ENCODE results near the gene CLCF1.

The CLCF1 gene

DNA sequence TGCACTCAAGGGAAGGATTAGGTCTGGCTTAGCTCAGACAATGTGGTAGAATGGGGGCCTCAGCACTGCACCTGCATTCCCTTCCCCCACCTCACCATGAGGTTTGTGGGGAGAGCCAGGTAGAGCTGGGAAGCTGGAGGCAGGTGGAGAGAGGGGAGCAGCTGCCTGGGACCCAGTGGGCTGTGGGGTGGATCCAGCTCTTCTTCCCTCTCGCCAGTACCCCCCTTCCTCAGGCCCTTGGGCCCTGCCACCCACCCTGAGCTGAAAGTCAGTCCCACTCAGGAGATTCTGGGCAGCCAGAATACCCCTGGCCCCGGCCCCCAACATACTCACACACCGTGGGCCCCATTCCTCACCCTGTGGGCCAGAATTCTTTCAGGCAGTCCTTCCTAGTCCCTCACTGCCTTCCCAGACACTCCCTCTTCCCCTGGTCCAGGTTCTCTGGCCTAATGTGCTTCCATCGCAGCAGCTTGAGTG lies 17.0 kb downstream of the CLCF1 start:
- no peak for DNase-seq

DNA sequence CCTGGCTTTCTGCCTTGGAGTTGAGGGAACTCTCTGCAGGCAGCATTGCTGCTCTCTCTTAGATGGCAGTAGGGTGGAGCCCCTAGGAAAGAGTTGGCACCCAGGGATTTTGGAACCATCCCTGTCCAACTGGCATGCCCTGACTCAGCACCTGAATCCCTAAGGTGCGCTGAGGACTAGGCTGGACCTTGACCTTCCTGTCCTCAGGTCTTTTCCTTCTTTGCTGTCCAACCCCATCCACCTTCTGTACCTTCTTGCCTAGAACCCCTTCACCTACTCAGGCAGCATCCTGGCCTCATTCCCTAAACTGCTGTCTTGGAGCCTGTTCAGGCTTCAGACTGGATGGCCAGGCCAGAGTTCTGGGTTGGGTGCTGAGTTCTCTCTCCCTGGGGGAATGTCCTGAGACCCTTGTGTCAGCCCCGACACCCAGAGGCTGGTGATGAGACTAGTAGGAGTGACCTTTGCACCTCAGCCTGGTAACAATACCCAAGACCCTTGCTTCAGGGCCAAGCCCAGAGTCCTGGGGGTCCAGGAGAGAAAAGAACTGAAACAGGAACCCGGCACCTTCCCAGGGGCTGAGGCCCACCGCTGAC lies 17.5 kb downstream of the CLCF1 start:
- no peak for DNase-seq

DNA sequence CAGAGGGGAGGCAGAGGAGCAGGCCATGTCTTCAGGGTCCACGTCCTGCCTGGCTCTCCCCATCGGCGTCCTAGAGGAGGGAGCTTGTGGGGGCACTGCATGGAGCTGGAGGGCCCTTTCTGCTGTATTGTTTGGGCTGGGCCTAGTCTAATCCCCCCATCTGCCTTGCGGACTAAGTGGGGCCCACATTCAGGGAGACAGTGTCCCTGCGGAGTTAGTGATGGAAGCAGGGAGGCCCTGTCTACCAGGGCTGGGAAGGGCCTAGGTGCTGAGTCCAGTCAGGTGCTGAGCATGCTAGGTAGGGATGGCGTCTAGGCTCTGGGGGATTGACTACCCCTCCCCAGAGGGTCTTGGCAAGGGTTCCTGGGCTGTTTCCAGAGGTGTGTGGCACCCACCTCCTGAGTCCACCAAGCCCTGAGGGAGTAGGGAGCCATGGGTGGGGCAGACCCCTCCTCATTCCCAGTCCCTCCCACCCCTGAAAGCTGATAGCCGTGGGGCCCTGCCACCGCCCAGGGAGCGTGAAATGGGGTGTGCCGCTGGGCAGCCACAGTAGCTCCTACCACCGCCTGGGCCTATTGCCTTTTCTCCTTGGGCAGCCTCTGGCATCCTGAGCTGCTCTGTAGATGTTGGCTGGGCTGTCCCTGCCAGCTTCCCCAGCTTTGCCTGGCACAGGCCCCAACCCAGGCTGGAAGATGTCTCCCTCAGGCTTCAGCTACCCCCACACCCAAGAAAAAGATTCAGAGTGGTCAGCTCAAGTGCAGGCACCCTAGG lies 18.2 kb downstream of the CLCF1 start:
- no peak for DNase-seq

DNA sequence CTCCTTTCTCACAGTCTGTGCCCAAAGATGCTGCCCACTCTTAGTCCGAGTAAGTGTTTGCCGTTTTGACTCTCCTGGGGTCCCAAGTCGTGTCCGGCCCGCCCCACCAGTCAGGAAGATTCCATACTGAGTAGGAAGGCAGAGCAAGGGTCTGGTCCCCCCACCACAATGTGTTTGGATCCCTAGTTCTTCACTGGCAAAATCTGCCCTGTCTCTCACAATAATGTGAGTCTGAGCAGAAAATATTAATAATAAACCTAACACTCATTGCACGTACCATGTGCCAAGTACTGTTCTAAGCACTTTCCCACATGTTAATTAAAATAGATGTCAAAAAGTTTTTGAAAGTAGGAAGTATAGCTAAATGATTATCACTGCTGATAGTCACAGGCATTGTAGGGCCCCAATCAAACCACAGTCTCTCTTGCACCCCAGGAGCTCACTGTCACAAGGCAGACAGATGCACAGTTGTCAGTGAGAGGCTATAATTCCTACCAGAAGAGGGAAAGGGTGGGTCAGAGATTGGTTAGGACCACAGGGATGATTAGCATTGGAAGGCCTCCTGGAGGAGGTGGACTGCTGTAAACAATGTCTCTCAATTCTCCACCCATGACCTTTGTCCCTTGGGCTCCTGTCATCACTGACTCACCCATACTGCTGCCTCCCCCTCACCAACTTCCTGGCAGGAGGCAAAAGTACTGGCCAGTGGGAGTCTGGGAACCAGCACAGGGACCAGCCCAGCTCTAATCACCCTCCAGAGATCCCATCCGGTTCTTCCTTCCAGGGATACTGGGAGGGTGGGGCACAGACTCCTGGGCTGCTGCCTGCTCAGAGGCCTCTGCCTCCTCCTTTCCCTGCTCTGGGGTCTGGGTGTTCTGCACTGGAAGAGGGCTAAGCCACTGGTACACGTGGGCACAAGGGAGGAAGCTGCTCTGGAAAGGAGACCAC lies 19.0 kb downstream of the CLCF1 start:
- DNase-seq, result no peak

DNA sequence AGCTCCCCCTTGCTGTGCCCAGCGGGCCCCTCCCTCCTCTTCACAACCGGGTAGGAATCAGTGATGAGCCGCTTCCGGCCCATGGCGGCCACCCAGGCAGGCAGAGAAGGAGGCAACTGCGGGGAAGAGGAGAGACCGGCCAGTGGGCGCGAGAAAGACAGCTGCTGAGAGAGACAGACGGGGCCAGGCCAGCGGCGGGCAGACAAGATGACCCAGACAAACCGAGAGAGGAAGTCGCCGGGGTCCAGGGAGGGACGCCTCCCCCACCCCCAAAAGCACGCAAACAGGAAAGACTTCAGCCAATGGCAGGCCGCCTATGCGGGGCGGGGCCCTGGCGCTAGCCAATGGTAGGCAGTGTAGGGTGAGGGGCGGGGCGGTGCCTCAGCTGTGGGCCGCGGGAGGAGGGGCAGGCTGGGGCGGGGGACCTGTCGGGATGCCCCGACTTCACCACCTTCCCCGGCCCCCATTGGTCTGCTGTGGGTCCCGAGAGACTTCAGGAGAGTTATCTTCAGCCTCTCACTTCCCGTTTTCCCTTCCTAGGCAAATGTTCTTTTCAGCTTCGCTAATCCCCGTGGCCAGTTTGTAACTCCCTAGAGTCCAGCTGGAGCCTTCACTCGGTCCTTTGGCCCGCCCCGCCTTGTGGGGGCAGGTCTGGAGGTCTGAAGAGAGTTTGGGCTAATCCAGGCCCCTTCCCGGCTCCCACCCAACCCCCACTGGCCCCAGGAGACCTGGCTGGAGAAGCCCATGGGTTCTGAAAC lies 19.9 kb downstream of the CLCF1 start, which contains the start of gene POLD4:
Gene POLD4, minus strand, starts transcription at position 230 of the 758 bp plus-strand sequence. Its CDS starts 147 bp downstream, at position 83.
- peak; percentile 88 to 91 for DNase-seq

DNA sequence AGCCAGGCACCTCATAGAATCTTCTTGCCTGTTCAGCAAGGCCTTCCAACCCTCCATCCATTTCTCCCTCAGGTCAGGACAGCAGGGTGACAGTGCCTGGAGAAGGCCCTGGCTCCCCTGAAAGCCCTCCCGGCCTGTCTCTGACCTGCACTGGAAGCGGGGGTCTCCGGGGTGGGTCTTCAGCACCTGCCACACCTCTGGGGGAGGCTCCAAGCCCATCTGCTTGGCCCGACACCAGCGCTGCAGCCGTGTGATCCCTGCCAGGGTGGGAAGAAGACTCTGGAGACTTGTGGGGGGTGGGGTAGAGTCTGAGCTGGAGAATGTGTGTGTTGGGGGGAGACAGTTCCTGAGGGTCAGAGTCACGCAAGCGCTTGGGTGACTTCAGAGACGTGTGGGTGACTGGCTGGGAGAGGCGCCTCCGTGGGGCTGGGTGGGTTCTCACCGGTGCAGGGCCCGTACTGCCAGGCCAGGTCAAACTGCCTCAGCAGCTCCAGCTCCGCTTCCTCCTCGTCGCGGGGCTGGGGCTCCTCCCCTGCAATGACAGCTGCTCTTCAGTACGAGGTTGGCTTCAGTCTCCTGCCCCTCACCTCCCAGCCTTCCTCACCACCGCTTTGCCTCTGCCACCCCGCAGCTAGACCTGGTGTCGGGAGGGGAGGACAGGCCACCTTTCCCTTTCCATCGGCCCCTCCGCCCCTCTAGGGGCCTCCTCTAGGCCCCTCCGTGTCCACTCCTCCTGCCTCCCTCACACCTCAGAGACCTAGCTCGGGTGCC lies 20.7 kb downstream of the CLCF1 start:
- DNase-seq, result peak in 1 of 2 donors; percentile 68

DNA sequence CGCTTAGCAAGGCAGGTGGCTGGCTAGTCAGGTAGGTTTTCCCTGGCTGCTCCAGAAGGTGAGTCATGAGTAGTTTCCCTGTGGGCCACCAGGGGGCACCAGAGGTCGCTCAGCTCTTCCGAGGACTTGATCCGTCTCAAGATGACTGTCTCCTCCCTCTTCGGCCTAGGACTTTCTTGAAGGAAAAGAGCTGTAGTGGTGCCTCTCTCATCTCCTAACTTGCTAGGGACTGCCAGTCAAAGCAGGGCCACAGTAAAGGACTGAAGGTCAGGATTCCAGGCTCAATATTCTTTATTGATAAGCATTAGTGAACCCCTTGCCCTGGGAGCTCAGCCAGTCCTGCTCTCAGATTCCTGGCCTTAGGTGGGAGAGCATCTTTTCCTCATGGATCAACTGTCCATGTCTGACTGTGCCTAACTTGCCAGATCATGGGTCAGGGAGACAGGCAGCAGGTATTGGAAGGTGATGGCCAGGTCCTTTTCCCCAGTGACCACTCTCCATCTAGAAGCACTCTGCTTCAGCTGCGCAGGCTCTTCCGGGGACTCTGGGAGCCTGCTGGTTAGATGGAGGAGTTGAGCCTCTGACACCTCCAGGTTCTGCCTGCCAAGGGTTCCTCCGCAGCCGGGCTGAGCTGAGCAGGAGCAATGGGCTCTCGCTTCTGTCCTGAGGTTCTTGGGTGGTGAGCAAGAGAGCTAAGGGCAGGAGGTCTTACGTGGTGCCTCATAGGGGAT lies 22.0 kb downstream of the CLCF1 start:
- peak; percentile 35 to 67 for DNase-seq

DNA sequence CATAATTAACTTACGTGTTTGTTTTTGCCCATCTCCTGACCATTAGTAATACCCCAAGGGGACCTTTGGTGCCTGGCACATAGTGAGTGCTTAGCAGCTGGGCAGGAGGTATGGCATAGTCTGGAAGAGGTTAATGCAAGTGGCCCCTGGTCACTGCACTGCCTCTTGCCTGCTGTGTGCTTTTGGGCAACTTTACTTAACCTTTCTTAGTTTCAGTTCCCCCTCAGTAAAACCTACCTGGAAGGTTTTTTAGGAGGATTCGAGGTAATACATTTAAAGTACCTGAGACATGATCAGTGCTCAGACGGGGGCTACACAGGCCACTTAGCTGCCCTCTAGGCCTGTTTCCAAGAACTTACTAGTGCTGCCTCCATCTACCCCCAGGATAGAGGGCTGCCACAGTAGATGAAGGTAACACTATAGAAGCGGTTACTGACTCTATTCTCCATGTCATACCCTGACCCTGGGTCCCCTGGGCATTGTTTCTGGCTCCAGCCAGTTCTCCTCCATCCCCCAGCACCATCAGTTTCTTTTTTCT lies 23.4 kb downstream of the CLCF1 start:
- no peak for DNase-seq

DNA sequence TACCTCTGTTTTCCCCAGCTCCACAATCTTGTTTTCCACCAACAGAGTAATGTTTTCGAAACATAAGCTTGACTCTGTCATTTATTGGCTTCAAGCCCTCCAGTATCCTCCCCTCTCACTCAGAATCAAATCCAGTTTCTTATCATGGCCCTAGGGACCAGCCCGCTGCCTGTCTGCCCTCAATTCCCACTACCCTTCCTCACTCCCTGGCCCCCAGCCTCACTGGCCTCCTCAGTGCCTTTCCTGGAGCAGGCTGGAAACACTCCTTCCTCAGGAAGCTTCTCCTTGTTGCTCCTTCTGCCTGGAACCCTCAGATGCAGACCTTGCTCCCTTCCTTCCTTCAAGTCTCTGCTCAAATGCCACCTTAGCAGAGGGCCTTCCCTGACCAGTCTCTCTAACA lies 23.9 kb downstream of the CLCF1 start:
- DNase-seq, result no peak

DNA sequence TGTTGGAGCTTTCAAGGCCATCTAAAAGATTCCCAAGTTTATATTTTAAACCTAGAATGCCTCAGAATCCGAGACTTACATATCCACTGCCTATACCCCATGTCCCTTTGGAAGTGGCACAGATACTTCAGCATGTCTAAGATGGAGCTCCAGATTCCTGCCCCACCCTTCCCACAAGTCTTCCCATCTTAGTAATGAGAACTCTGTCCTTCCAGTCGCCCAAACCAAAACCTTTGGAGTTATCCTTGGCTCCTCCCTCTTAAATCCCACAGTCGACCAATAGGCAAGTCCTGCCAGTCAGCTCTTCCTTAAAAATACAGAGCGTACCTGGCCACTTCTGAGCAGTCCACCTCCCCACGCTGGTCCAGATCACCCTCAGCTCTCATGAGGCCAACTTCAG lies 24.4 kb downstream of the CLCF1 start:
- no peak for DNase-seq

DNA sequence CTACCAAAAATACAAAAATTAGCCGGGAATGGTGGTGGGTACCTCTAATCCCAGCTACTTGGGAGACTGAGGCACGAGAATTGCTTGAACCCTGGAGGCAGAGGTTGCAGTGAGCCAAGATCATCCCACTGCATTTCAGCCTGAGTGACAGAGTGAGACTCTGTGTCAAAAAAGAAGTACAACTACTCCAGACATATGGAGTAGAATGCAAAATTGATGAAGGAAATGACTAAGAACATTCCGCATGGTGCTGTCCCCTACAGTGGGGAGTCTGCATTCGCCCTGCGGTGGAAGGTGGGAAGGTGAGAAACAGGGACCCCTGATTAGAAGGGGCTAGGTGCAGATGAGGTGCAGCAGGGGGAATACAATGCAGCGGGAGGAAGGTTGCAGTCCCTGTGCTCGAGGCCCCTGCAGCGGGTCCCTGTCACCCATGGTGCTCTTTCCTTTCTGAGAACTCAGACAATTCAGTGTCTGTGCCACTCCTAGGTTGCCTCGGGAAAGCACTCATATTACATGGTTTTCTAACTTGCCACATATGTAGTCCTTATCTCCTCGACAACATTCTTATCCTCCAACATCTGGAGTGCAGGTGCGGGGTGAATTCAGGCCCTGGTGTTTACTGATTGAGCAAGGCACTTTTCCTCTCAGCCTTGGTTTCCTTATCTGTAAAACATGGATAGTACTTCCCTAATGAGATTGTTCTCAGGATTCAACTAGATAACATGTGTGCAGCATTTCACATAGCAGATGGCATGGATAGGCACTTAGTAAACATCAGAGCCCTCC lies 25.2 kb downstream of the CLCF1 start:
- DNase-seq, result no peak

DNA sequence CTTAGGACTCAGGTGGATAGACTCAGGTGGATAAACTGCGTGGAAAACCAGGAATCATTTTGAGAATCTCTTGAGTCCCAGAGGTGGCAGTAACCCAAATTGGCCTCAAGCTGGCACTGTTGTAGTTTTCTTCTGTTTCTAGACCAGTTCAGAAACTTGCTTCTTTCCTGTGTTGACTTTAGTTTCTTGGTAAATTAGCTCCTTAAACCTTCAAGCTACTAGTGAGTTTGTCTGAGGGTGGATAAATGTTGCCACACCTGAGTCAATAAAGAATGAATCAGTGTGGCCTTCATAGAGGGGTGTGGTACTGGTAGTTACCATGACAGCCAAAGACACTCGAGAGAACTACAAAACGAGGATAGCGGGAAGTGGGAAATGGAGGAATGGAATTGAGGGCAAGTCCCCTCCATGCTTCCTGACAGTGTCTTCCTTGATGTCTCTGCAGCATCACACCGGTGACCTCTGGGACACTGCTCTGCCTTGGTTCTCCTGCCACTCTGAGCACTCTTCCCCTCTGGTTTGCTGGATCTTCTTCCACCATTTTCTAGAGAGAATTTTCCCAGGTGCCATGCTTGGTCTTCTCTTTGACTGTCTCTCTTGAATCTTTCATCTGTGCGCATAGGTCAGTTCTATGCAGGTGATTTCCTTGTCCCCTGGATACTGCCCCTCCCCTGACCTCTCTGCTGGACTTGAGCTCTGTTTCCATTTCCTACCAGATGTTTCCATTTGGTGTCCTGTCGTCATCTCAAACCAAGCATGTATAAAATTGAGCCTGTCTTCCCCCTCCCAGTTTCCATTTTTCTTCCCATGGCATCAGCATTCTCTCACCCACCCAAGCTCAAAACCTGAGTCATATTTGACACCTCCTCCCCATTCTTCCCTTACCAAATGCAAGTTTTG lies 27.2 kb downstream of the CLCF1 start:
- peak in 1 of 2 donors; percentile 8 for DNase-seq

DNA sequence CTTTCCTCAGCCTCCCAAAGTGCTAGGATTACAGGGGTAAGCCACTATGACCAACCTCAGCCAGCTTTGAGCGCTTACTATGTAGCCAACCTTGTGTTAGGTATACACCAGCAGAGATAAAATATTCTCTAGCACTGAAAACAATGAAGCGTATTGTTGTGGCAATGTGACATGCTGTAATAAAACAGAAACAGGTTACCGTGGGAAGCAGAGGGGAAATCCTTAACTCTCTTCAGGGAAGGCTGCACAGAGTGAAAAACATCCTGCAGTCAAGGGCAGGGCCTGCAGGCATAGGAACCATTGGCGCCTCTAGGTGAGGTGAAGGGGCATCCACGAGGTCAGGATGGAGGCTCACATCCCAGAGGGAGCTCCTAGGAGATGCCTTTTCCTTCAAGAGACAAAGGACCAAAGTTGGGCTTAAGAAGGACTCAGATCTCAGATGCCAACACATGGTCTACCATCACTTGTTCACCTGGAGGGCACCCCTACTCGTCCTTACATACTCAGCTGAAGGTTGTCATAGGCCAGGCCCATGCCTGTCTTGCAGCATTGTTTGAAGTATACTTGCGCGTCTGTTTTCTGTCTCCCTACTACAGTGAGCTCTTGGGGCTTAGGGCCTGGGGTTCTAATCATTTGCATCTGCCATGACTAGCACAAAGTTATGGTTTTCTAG lies 28.0 kb downstream of the CLCF1 start:
- no peak for DNase-seq

DNA sequence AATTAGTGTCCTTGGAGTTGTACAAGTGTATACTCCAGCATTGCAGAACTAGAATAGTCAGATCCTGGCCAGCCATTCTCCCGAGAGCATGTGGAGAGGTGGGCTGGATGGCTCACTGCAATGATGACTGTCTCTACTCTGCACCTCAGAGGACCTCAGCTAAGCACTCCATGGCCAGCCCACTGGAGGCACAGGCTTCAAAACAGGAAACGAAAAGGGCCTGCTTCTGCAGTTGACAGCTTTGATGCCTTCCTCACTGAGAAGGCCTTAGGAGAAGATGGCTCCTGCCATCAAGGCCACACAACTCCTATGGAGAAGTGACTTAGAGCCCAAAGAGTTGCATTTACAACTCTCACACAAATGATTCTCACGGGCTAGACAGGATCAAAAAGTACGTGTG lies 29.1 kb downstream of the CLCF1 start:
- DNase-seq, result peak in 1 of 2 donors; percentile 30

DNA sequence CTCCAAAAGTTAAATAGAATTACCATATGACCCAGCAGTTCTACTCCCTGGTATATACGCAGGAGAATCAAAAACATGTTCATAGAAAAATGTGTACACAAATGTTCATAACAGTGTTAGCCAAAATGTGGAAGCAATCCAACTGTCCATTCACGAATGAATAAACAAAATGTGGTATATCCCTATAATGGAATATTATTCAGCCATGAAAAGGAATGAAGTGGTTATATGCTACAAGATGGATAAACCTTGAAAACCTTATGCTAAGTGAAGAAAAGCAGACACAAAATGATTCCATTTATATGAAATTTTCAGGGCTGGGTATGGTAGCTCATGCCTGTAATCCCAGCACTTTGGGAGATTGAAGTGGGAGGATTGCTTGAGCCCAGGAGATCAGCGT lies 36.1 kb downstream of the CLCF1 start:
- no peak for DNase-seq

DNA sequence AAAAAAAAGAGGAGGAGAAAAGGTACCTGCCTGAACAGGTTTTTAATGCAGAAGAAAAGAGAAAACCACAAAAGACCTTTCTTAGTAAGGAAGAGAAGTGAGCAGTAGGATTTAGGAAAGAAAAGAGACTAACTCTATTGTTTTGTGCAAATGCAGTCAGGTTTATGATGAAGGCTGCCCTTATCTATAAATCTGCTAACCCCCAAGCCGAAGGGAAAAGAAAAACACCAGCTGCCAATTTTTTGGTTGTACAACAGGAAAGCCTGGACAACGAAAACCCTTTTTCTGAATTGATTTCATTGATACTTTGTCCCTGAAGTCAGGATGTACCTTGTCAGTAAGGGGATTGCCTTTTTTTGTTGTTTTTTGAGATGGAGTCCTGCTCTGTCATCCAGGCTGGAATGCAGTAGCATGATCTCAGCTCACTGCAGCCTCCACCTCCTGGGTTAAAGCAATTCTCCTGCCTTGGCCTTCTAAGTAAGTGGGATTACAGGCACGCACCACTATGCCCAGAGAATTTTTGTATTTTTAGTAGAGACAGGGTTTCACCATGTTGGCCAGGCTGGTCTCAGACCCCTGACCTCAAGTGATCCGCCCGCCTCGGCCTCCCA lies 41.2 kb downstream of the CLCF1 start:
- DNase-seq, result no peak

DNA sequence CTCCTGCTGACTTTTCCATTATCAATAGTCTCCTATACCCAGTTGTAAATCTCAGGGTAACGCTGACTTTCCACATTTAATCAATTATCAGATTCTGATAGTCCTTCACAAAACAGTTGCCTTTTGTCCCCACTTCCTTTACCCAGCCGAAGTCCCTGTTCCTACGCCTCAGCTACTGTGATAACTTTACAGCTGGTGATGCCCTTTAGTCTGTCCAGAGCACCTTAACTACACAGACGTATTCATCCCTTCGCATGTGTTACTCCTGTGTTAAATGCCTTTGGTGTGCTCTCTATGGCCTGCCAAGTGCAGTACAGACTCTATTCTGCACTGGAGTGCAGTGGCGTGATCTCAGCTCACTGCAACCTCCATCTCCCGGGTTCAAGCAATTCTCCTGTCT lies 49.9 kb downstream of the CLCF1 start:
- no peak for DNase-seq

DNA sequence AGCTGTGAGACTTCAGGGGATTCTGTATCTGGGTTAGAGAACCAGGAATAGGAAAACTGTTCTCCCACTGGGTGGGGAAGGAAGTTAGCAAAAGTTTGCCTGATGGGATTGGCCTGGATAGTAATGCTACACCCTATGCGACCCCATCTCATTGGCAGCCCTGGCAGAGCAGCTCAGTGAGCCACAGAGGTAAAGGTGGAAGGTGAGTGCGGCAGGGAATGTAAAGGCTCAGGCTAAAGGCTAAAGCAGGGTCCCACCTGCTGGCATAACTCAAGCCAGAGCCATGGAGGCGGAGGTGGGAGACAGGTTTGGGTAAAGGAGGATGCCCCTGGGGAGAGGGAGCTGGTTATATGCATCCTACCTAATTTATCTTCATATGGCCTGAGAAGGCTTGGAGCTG lies 51.3 kb downstream of the CLCF1 start:
- no peak for DNase-seq
